HepG2 (cell line): ENCODE results near the gene RANBP3L. TPM values are rescaled to one million over a fixed set of nuclear protein-coding genes. Genes with fewer than 3 reads are reported as not detected.

Experiments
- ATAC-seq: fragments of 200-7000 bp; cut with Tn5 transposase; 3 replicates; pipeline ENCODE4 v1.9.1; 2020; ENCODE audit warnings: mild to moderate bottlenecking, moderate library complexity
- BruUV-seq: library from RNA; stranded (reverse); fragments of 400-500 nt; replicated peaks from 2 replicates; lab custom pipeline; 2021; lab: Mats Ljungman, UMichigan
- CTCF ChIA-PET: fragments of 300-600 bp; formaldehyde crosslinking; extraction: SDS; loops from one replicate; lab custom pipeline; 2021; ENCODE audit warnings: low total read pairs, inconsistent platforms, low intra/inter-chr PET ratio; lab: Yijun Ruan, JAX
- POLR2A ChIA-PET: fragments of 350-600 bp; sonication (Branson Sonifier 250); formaldehyde crosslinking; loops from one replicate; lab custom pipeline; 2020; ENCODE audit warnings: antibody characterized with exemption, inconsistent platforms; lab: Yijun Ruan, JAX
- DNase-seq: peaks from one replicate; pipeline ENCODE4 v3.0.0-alpha.2; 2015; ENCODE audit warnings: low spot score
- FAIRE-seq: peaks from 3 replicates; lab custom pipeline; 2011; peaks lifted over from hg19 to GRCh38; lab: Jason Lieb, UNC
- H2AFZ ChIP-seq: one replicate; pipeline ENCODE4 v1.6.1; 2011; ENCODE audit warnings: low read length, inconsistent platforms
- H3K27ac ChIP-seq: fragments of 300-600 bp; 3 replicates; pipeline ENCODE4 v1.8.0; 2011; ENCODE audit warnings: mixed run types, mild to moderate bottlenecking, mixed read lengths, low read length, inconsistent platforms; ENCODE audit not compliant: insufficient read depth; ENCODE audit errors: extremely low read length
- H3K27me3 ChIP-seq, 2 experiments: fragments of 200-600 bp in 1 of 2; 2 replicates in 1 of 2; 3 replicates in 1 of 2; pipeline versions ENCODE4 v1.6.0 to v1.8.0; 2011; ENCODE audit warnings: low read length in 2 of 2, mild to moderate bottlenecking in 2 of 2, moderate library complexity in 2 of 2, inconsistent platforms in 1 of 2; ENCODE audit not compliant: insufficient read depth in 2 of 2, control insufficient read depth in 1 of 2
- H3K36me3 ChIP-seq, 2 experiments: fragments of 200-600 bp in 1 of 2; replicated peaks in 1 of 2; 2 replicates in 1 of 2; 3 replicates in 1 of 2; pipeline versions ENCODE4 v1.5.1 to v1.8.0; 2011; ENCODE audit warnings: low read length in 2 of 2, inconsistent platforms in 1 of 2; ENCODE audit not compliant: insufficient read depth in 2 of 2, control insufficient read depth in 1 of 2
- H3K4me1 ChIP-seq: 2 replicates; pipeline ENCODE4 v1.5.1; 2012; ENCODE audit warnings: low read length, inconsistent platforms; ENCODE audit not compliant: insufficient read depth
- H3K4me2 ChIP-seq: 2 replicates; pipeline ENCODE4 v1.6.0; 2011; ENCODE audit warnings: low read depth, low read length, inconsistent platforms
- H3K4me3 ChIP-seq, 3 experiments: fragments of 200-600 bp in 1 of 3; sonication (generic), shearing (Covaris generic) in 1 of 3; replicated peaks in 1 of 3; 2 replicates each; pipeline ENCODE4 v1.5.1; 2011 to 2016; ENCODE audit warnings: low read length in 3 of 3, inconsistent platforms in 2 of 3, low read depth in 2 of 3, mild to moderate bottlenecking in 2 of 3, control low read depth in 1 of 3, mixed read lengths in 1 of 3; ENCODE audit not compliant: insufficient read depth in 1 of 3
- H3K79me2 ChIP-seq: one replicate; pipeline ENCODE4 v1.6.1; 2011; ENCODE audit warnings: low read length, inconsistent platforms; ENCODE audit not compliant: insufficient read depth
- H3K9ac ChIP-seq: 2 replicates; pipeline ENCODE4 v1.6.0; 2011; ENCODE audit warnings: mild to moderate bottlenecking, low read depth, low read length, inconsistent platforms; ENCODE audit not compliant: insufficient read depth
- H3K9me3 ChIP-seq: 2 replicates; pipeline ENCODE4 v1.5.1; 2012; ENCODE audit warnings: mild to moderate bottlenecking, low read length
- H4K20me1 ChIP-seq: 2 replicates; pipeline ENCODE4 v1.6.0; 2011; ENCODE audit warnings: inconsistent platforms, mild to moderate bottlenecking, low read length, moderate library complexity; ENCODE audit not compliant: insufficient read depth
- ATF7 ChIP-seq, 2 experiments: fragments of 450-650 bp in 1 of 2; sonication (generic) in 1 of 2; formaldehyde crosslinking in 1 of 2; IDR thresholded peaks; 2 replicates each; pipeline versions ENCODE4 v1.4.0 to v1.6.1; 2016 to 2020; ENCODE audit warnings: antibody characterized with exemption in 1 of 2, mild to moderate bottlenecking in 1 of 2, missing genetic modification reagents in 1 of 2
- DNMT1 ChIP-seq: sonication (generic); formaldehyde crosslinking; IDR thresholded peaks from 2 replicates; pipeline ENCODE4 v1.5.1; 2020; ENCODE audit warnings: mild to moderate bottlenecking, missing genetic modification reagents
- MAZ ChIP-seq, 2 experiments: sonication (generic) in 1 of 2; formaldehyde crosslinking in 1 of 2; IDR thresholded peaks; 2 replicates each; pipeline versions ENCODE4 v1.5.0 to v1.6.1; 2012 to 2020; ENCODE audit warnings: low read depth in 2 of 2, mild to moderate bottlenecking in 2 of 2, borderline replicate concordance in 1 of 2, improper control_type of control experiment in 1 of 2, low read length in 1 of 2, missing genetic modification reagents in 1 of 2, moderate library complexity in 1 of 2
- MED8 ChIP-seq: sonication (generic); formaldehyde crosslinking; IDR thresholded peaks from 2 replicates; pipeline ENCODE4 v1.8.1; 2023; ENCODE audit warnings: mild to moderate bottlenecking, missing genetic modification reagents; ENCODE audit not compliant: insufficient replicate concordance
- RORA ChIP-seq: sonication (generic); formaldehyde crosslinking; IDR thresholded peaks from 2 replicates; pipeline ENCODE4 v1.5.0; 2020; ENCODE audit warnings: mild to moderate bottlenecking, missing genetic modification reagents, moderate library complexity
- SNRNP70 ChIP-seq: fragments of 200-400 bp; formaldehyde crosslinking; IDR thresholded peaks from 2 replicates; pipeline ENCODE4 v1.6.1; 2017; ENCODE audit warnings: mild to moderate bottlenecking, low read depth, low read length, moderate library complexity
- ZBTB40 ChIP-seq, 2 experiments: fragments of 450-650 bp in 1 of 2; sonication (generic) in 1 of 2; formaldehyde crosslinking in 1 of 2; IDR thresholded peaks; 2 replicates each; pipeline versions ENCODE4 v1.6.1 to v1.8.0; 2016 to 2022; ENCODE audit warnings: antibody characterized with exemption in 1 of 2, mild to moderate bottlenecking in 1 of 2, missing genetic modification reagents in 1 of 2
- WGBS: methylation state at CpG from one replicate; pipeline ENCODE4 v1.1.6; 2017; ENCODE audit warnings: low lambda C conversion rate; 5-methylcytosine and 5-hydroxymethylcytosine counted together
- in situ Hi-C: cut with HindIII; loops from 2 replicates; pipeline ENCODE4 v1.10.0; 2017; ENCODE audit warnings: low pct_unique_long_range_greater_than_20kb; ENCODE audit not compliant: extremely low pct_ligation_motif_present
- intact Hi-C: fragments of 100-400 bp; cut with micrococcal nuclease; formaldehyde crosslinking; loops from one replicate; pipeline ENCODE4 v1.10.0; 2022; ENCODE audit not compliant: unreplicated experiment
- polyA plus RNA-seq, 8 experiments: library from polyadenylated mRNA; depleted of rRNA in 3 of 8; stranded (reverse) in 7 of 8; unstranded in 1 of 8; fragments of >200 nt; fragmentation: Illumina TruSeq in 4 of 8; extraction: Trizol in 4 of 8; gene quantifications; 2 replicates each; pipeline versions ENCODE4 v1.2.1 to v1.2.3, GENCODE V29; 2011 to 2016; ENCODE audit warnings: low read depth in 4 of 8, missing spikeins in 1 of 8, mixed read lengths in 1 of 8; ENCODE audit not compliant: insufficient read depth in 1 of 8
- total RNA-seq, 5 experiments: library from RNA; depleted of rRNA; stranded (reverse); fragments of >200 nt; fragmentation: Illumina TruSeq; extraction: Trizol; gene quantifications; 2 replicates each; pipeline ENCODE4 v1.2.3, GENCODE V29; 2016; ENCODE audit warnings: low read depth in 1 of 5

Gene RANBP3L
- total and polyA plus RNA-seq, 2 of the 13 experiments (the other 11 are each of a cell fraction or from before 2014, with no cell fraction given): 0.09 TPM; not detected in 1

GRCh38 chr5:36277521-36278176 lies 24.1 kb downstream of the RANBP3L start:
- H3K79me2 ChIP-seq: no peaks in the 10 kb centered on the region
- intact Hi-C loops: no loop called here
- no peak overlapping the region for H3K27ac ChIP-seq
- CTCF ChIA-PET: no interaction called here
- no TSS peak for BruUV-seq
- POLR2A ChIA-PET: no interaction called here
- H2AFZ ChIP-seq: no peak overlapping the region
- H3K4me2 ChIP-seq: no peak overlapping the region
- no peak overlapping the region for H3K9ac ChIP-seq
- no peaks in the 10 kb centered on the region for H3K27me3 ChIP-seq
- no peak for ATAC-seq
- H3K36me3 ChIP-seq: no peaks in the 10 kb centered on the region
- H3K4me3 ChIP-seq: no peak overlapping the region
- WGBS: 6% methylated on average over 5 of the region's 5 CpGs
- H3K9me3 ChIP-seq: no peaks in the 10 kb centered on the region
- in situ Hi-C loops: no loop called here
- H3K4me1 ChIP-seq: no peaks in the 10 kb centered on the region
- no peak for TF ChIP-seq MED8 (CRISPR knock-in tag)
- TF ChIP-seq MAZ (IDR thresholded peaks at IDR 0.05; ENCODE audit: borderline replicate concordance, low read depth, low read length): no peak
- TF ChIP-seq MAZ (CRISPR knock-in tag; IDR thresholded peaks at IDR 0.05; ENCODE audit: low read depth): no peak
- no peak for TF ChIP-seq DNMT1 (CRISPR knock-in tag)
- no peak for TF ChIP-seq SNRNP70
- TF ChIP-seq, all 625 proteins: peak for 0
- DNase-seq (no peak), FAIRE-seq (no peak)
- H4K20me1 ChIP-seq: no peaks in the 10 kb centered on the region

GRCh38 chr5:36276864-36277263 lies 24.8 kb downstream of the RANBP3L start:
- DNase-seq: no peak
- in situ Hi-C loops (no loop called here), intact Hi-C loops (no loop called here)
- no peak overlapping the region for H3K4me3 ChIP-seq
- H3K9ac ChIP-seq: no peak overlapping the region
- POLR2A ChIA-PET: no interaction called here
- H3K27ac ChIP-seq: no peak overlapping the region
- no peaks in the 10 kb centered on the region for H3K36me3 ChIP-seq
- FAIRE-seq: no peak
- ATAC-seq: no peak
- no peaks in the 10 kb centered on the region for H4K20me1 ChIP-seq
- H2AFZ ChIP-seq: no peak overlapping the region
- H3K9me3 ChIP-seq: no peaks in the 10 kb centered on the region
- CTCF ChIA-PET: no interaction called here
- no peak overlapping the region for H3K4me2 ChIP-seq
- BruUV-seq: no TSS peak
- H3K79me2 ChIP-seq: no peaks in the 10 kb centered on the region
- no peaks in the 10 kb centered on the region for H3K27me3 ChIP-seq
- H3K4me1 ChIP-seq: no peaks in the 10 kb centered on the region
- TF ChIP-seq ATF7 (IDR thresholded peaks at IDR 0.05): no peak
- TF ChIP-seq ATF7 (CRISPR knock-in tag; IDR thresholded peaks at IDR 0.05): no peak
- TF ChIP-seq RORA (CRISPR knock-in tag): no peak
- TF ChIP-seq ZBTB40 (IDR thresholded peaks at IDR 0.05): no peak
- TF ChIP-seq ZBTB40 (CRISPR knock-in tag; IDR thresholded peaks at IDR 0.05): no peak
